ENCODE results near the gene ADGRL3.

- no peak for TF ChIP-seq EZH2 (IDR thresholded peaks at IDR 0.05; ENCODE audit: borderline replicate concordance, insufficient read depth, low read depth, low read length, poor library complexity, severe bottlenecking)
- TF ChIP-seq CTCF (IDR thresholded peaks at IDR 0.05): no peak
Measured at GRCh38 chr4:61896634-61897033, 696.5 kb downstream of the ADGRL3 start.

All from B cell (primary cell).